Loucy (cell line): ENCODE data around the gene C1orf174.

Experiments used
- EZH2phosphoT487 ChIP-seq: fragments of 200-600 bp; IDR thresholded peaks from 2 replicates; pipeline ENCODE4 v1.6.1; 2018; ENCODE audit warnings: antibody characterized with exemption, mild to moderate bottlenecking, moderate library complexity, borderline replicate concordance
- TF ChIP-seq, protein P1 (sequence below): fragments of 200-600 bp; sonication (generic); conservative IDR thresholded peaks from 2 replicates; pipeline ENCODE4 v1.5.1; 2014; ENCODE audit warnings: mild to moderate bottlenecking, antibody characterized with exemption, low read length

DNA sequence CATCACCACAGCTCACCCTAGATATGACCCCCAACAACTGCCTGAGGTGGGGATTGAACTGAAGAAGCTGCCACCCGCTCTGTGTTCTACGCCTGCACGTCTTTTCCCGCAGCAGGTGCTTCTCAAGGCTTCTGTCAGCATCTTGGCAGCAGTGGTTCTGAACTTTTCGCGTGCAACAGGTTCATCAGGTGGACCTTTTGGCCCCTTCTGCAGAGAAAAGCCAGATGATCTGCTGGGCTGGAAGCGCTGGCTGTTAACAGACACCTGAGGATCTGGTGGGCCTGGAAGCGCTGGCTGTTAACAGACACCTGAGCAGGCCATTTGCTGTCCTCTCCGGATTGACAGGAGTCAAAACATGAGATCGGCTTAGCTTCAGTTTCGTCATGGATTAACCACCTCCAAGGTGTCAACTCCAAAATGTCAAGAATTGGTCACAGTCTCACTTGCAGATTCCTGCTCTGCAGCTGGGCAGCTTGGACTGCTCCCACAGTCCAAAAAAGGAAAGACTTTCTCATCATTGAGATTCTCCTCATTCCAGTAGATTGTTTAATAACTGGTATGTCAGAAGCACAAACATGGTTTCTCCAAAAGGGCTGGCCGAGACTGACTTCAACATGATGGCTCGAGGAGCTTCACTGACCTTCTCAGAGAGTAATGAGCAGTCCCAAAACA, 4.7 kb downstream of the C1orf174 start:
- TF ChIP-seq, protein P1, sequence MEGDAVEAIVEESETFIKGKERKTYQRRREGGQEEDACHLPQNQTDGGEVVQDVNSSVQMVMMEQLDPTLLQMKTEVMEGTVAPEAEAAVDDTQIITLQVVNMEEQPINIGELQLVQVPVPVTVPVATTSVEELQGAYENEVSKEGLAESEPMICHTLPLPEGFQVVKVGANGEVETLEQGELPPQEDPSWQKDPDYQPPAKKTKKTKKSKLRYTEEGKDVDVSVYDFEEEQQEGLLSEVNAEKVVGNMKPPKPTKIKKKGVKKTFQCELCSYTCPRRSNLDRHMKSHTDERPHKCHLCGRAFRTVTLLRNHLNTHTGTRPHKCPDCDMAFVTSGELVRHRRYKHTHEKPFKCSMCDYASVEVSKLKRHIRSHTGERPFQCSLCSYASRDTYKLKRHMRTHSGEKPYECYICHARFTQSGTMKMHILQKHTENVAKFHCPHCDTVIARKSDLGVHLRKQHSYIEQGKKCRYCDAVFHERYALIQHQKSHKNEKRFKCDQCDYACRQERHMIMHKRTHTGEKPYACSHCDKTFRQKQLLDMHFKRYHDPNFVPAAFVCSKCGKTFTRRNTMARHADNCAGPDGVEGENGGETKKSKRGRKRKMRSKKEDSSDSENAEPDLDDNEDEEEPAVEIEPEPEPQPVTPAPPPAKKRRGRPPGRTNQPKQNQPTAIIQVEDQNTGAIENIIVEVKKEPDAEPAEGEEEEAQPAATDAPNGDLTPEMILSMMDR: no peak
- TF ChIP-seq EZH2phosphoT487: no peak
